ENCODE results near the gene CTRL.

The CTRL gene

DNA sequence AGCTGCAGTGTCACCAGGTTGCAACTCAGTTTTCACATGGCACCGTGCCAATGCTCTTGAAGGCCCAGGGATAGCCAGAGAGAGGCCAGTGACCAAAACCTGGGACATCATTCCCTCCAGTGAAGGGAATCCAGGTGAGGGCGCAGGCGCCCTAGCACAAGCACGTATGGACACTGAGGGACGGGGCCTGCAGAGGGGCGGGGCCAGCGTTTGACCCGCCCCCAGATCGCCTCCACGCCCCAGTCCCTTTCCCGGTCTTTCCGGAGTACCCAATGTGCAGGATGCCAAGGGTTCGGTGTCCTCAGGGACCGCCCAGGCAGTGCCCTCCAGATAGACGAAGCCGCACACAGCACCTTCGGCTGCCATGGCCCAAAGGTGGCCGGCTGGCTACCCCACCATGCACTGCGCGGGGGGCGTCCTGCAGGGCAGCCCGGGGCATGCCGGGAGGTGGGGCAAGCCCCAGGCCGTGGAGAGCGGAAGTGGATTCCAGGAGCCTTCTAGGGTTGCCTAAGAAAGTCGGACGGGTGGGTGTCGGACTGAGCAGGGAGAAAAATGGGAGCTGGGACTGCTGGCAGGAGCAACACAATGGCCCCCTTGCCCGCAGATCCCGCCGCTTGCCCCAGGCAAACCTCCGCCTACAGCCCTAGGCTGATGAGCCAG is 32.1 kb upstream of the CTRL start:
- FAIRE-seq (no peak), DNase-seq (ENCODE audit: insufficient read length, low spot score) (no peak)
- TF ChIP-seq PAX5 (IDR thresholded peaks at IDR 0.05; ENCODE audit: insufficient read depth, low read length, severe bottlenecking) (no peak), POLR2AphosphoS5 (IDR thresholded peaks at IDR 0.05; ENCODE audit: low read depth, low read length) (no peak), TAF1 (IDR thresholded peaks at IDR 0.05; ENCODE audit: low read depth, low read length) (no peak), POU2F2 (IDR thresholded peaks at IDR 0.05; ENCODE audit: low read depth, low read length) (no peak), SPI1 (IDR thresholded peaks at IDR 0.05; ENCODE audit: low read depth, low read length) (no peak)

DNA sequence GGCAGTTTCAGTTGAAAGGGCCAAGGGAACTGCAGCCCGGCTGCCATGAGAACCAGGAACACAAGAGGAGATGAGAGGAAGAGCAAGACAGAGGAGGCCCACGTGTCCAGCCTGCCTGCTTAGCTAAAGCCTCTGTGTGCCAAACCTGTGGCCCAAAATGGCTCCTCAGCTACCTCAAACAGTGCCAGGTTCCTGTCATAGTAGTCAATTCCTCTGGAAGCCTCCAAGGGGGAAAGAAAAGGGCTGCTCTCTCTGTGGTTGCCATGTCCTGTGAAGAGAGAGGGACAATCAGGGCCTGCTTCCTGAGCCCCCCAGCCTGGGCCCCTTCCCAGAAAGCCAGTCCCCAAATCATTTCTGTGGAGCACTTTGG is 31.6 kb upstream of the CTRL start:
- TF ChIP-seq POU2F2 (IDR thresholded peaks at IDR 0.05; ENCODE audit: low read depth, low read length) (no peak), PAX5 (IDR thresholded peaks at IDR 0.05; ENCODE audit: insufficient read depth, low read length, severe bottlenecking) (no peak), POLR2A (IDR thresholded peaks at IDR 0.05; ENCODE audit: low read depth, low read length) (no peak), SPI1 (IDR thresholded peaks at IDR 0.05; ENCODE audit: low read depth, low read length) (no peak), TAF1 (IDR thresholded peaks at IDR 0.05; ENCODE audit: low read depth, low read length) (no peak), POLR2AphosphoS5 (IDR thresholded peaks at IDR 0.05; ENCODE audit: low read depth, low read length) (no peak)
- no peak for FAIRE-seq
- DNase-seq (ENCODE audit: insufficient read length, low spot score), result no peak

DNA sequence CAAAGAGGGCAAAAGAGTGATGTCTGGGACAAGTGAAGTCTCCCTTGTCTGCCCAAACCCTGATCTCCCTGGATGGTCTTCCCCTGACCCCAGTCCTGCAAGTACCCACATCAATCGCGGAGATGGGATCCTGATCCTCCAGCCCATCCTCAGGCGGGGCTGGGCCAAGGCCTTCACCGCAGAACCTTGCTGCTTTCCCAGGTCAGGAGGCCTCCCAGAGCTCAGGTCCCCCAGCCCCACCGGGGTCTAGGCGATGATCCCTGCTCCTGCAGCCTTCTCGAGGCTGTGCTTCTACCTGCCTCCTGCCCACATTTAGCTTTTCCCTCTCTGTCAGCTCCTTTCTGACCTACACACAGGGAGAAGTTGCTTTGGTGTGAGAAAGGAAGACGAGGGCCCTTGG is 30.5 kb upstream of the CTRL start:
- FAIRE-seq, result no peak
- no peak for DNase-seq (ENCODE audit: insufficient read length, low spot score)
- TF ChIP-seq PAX5 (IDR thresholded peaks at IDR 0.05; ENCODE audit: insufficient read depth, low read length, severe bottlenecking) (no peak), TAF1 (IDR thresholded peaks at IDR 0.05; ENCODE audit: low read depth, low read length) (no peak), POU2F2 (IDR thresholded peaks at IDR 0.05; ENCODE audit: low read depth, low read length) (no peak), SPI1 (IDR thresholded peaks at IDR 0.05; ENCODE audit: low read depth, low read length) (no peak), POLR2A (IDR thresholded peaks at IDR 0.05; ENCODE audit: low read depth, low read length) (no peak), POLR2AphosphoS5 (IDR thresholded peaks at IDR 0.05; ENCODE audit: low read depth, low read length) (no peak)

DNA sequence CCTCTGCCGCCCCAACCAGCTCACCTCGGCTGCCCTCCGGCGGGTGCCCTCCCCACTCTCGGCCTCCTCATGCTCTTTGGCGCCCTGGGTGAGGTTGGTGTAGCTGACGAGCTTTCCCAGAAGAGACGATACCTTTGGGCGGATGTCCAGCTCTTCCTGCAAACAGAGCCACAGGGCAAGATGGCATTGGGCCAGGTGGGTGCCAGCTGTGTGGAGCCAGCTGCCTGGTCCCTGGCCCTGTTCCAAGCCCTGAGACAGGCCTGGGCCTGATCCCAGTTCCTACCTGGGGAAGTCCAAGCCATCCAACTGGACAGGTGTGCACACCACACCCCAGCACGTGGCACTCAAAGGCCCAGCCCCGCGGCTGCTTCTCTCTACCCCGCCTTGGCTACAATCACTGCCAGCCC is 29.9 kb upstream of the CTRL start:
- FAIRE-seq (no peak), DNase-seq (ENCODE audit: insufficient read length, low spot score) (no peak)
- no peak for TF ChIP-seq SPI1 (IDR thresholded peaks at IDR 0.05; ENCODE audit: low read depth, low read length)
- no peak for TF ChIP-seq POU2F2 (IDR thresholded peaks at IDR 0.05; ENCODE audit: low read depth, low read length)
- no peak for TF ChIP-seq PAX5 (IDR thresholded peaks at IDR 0.05; ENCODE audit: insufficient read depth, low read length, severe bottlenecking)
- TF ChIP-seq POLR2A (IDR thresholded peaks at IDR 0.05; ENCODE audit: low read depth, low read length), result no peak
- TF ChIP-seq POLR2AphosphoS5 (IDR thresholded peaks at IDR 0.05; ENCODE audit: low read depth, low read length), result no peak
- no peak for TF ChIP-seq TAF1 (IDR thresholded peaks at IDR 0.05; ENCODE audit: low read depth, low read length)

DNA sequence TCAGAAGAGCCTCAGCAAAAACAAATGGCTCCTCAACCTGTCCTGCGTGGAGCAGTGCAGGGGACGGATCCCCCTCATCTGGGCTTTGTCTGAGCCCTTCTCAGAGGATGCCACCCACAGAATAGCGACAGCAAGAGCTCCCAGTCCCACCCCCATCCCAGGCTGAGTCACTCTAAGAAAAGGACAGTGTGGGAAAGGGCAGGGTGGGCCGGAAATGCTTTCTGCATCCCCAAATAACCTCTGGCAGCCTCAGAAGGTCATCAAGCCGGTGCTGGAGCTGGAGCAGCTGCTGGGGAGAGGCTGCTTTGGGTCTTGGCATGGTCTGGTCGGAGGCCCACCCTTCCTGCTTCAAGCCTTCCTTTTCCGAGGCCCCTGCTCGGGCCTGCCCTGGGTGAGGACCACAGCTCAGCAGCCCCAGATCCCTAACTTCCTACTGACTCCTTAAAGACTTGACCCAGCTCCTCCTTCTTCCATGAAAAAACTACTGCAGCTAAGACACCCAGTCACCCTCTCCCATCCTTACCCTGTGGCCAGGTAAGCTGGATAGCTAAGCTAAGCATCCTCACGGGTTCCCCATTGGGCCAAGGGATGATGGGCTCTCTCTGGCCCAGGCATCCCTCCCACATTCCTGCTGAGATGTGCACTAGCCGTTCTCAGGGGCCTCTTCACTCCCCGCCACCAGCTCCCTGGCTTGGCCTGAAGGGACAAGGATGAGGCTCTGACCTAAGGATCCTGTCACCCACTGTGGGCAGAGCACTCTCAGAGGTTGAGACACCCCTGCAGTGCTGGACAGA is 28.1 kb upstream of the CTRL start:
- no peak for DNase-seq (ENCODE audit: insufficient read length, low spot score)
- FAIRE-seq, result no peak
- TF ChIP-seq SPI1 (IDR thresholded peaks at IDR 0.05; ENCODE audit: low read depth, low read length), result no peak
- TF ChIP-seq POLR2AphosphoS5 (IDR thresholded peaks at IDR 0.05; ENCODE audit: low read depth, low read length), result no peak
- TF ChIP-seq POLR2A (IDR thresholded peaks at IDR 0.05; ENCODE audit: low read depth, low read length), result no peak
- no peak for TF ChIP-seq PAX5 (IDR thresholded peaks at IDR 0.05; ENCODE audit: insufficient read depth, low read length, severe bottlenecking)
- TF ChIP-seq TAF1 (IDR thresholded peaks at IDR 0.05; ENCODE audit: low read depth, low read length), result no peak
- TF ChIP-seq POU2F2 (IDR thresholded peaks at IDR 0.05; ENCODE audit: low read depth, low read length), result no peak

DNA sequence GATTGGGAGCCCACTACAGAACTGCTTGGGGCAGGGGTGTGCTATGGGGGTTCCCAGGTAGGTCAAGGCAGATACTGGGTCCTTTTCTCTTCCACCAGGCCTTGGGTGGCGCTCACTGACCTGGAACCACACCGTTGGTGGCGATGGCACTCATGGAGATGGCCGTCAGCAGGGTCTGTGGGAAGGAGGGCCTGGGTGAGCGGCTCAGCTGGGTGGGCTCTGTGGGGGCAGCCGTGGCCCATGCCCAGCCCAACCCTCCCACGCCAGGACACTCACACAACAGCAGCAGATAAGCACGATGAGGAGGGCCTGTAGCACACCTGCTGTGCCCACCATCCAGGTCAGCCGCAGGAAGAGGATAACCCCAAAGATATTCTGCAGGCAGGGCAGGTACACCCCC is 26.0 kb upstream of the CTRL start:
- DNase-seq (ENCODE audit: insufficient read length, low spot score) (no peak), FAIRE-seq (no peak)
- TF ChIP-seq POLR2A (IDR thresholded peaks at IDR 0.05; ENCODE audit: low read depth, low read length) (no peak), PAX5 (IDR thresholded peaks at IDR 0.05; ENCODE audit: insufficient read depth, low read length, severe bottlenecking) (no peak), POU2F2 (IDR thresholded peaks at IDR 0.05; ENCODE audit: low read depth, low read length) (no peak), POLR2AphosphoS5 (IDR thresholded peaks at IDR 0.05; ENCODE audit: low read depth, low read length) (no peak), TAF1 (IDR thresholded peaks at IDR 0.05; ENCODE audit: low read depth, low read length) (no peak), SPI1 (IDR thresholded peaks at IDR 0.05; ENCODE audit: low read depth, low read length) (no peak)

DNA sequence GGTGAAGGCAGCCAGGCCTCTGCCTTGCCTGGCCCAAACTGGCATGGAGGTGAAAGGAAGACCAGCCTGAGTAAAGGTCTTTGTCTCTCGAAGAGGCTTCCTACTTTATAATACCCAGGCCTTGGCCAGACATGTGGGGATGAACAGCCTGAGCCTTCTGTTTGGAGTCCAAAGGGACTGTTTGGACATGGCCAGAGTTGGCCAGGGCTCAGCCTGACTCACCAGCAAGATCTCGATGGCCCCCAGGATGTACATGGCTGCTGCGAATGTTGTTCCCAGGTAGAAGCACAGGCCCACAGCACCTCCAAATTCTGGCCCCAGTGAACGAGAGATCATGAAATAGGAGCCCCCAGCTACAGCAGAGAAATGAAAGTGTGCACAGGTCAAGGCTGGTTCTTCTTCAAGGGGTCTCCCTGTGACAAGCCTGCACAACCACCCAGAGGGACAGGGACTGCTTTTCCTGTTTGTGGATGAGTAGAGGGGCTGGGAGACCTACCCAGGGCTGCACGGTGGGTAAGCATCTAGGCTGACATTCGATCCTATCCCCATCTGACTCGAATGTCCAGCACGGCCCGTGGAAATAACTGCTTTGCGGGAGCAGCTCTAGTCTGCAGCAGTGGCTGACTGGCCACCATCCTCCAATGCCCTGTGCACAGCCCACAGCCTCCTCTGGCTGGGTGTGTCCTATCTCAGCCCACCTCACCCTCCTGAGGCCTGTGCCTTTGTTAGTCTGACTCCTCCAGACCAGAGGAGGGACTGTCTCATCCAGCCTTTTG is 22.9 kb upstream of the CTRL start:
- DNase-seq (ENCODE audit: insufficient read length, low spot score) (no peak), FAIRE-seq (no peak)
- TF ChIP-seq POLR2A (IDR thresholded peaks at IDR 0.05; ENCODE audit: low read depth, low read length) (no peak), POLR2AphosphoS5 (IDR thresholded peaks at IDR 0.05; ENCODE audit: low read depth, low read length) (no peak), POU2F2 (IDR thresholded peaks at IDR 0.05; ENCODE audit: low read depth, low read length) (no peak), PAX5 (IDR thresholded peaks at IDR 0.05; ENCODE audit: insufficient read depth, low read length, severe bottlenecking) (no peak), TAF1 (IDR thresholded peaks at IDR 0.05; ENCODE audit: low read depth, low read length) (no peak), SPI1 (IDR thresholded peaks at IDR 0.05; ENCODE audit: low read depth, low read length) (no peak)

DNA sequence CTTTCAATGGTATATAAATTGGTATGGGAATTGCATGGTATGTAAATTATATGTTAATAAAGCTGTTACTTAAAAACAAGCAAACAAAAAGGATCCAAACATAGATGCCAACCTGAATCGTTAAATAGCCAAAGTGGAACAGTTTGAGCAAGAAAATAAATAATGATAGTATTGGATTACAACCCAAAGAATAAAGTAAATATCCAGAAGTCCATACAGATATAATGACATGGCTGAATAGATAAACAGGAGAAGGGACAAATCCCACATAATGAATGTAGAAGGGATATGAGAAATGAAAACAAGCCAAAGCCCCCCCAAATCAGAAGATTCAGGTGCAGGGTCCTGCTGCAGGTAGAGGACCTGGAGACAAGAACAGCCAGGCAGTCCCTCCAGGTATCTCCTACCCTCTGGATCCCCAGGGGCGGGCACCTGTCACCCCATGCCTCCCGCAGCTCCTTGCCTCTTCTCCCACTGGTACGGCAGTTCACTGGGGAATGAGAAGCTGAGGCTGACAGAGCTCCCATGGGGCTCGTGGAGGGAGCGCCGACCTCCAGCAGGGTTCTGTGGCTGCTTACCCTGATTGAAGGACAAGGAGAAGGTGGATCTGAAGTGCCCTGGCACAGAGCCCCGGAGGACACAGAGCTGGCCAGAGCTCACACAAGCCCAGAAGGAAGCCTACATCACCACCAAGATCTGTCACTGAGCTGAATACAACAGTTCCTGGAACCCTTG is 22.1 kb upstream of the CTRL start:
- no peak for DNase-seq (ENCODE audit: insufficient read length, low spot score)
- no peak for TF ChIP-seq POLR2A (IDR thresholded peaks at IDR 0.05; ENCODE audit: low read depth, low read length)
- no peak for TF ChIP-seq TAF1 (IDR thresholded peaks at IDR 0.05; ENCODE audit: low read depth, low read length)
- TF ChIP-seq POU2F2 (IDR thresholded peaks at IDR 0.05; ENCODE audit: low read depth, low read length), result no peak
- no peak for TF ChIP-seq PAX5 (IDR thresholded peaks at IDR 0.05; ENCODE audit: insufficient read depth, low read length, severe bottlenecking)
- TF ChIP-seq POLR2AphosphoS5 (IDR thresholded peaks at IDR 0.05; ENCODE audit: low read depth, low read length), result no peak
- no peak for TF ChIP-seq SPI1 (IDR thresholded peaks at IDR 0.05; ENCODE audit: low read depth, low read length)
- FAIRE-seq, result no peak
